Stimulated activated CD4-positive, alpha-beta T cell treated with anti-CD3 and anti-CD28 coated beads, Interleukin-4, amount 100 ng/mL, for 4 hours (primary cell): ENCODE results near the gene KIFAP3.
"Not testable (repeated sequence)": the region's sequence is repeated elsewhere in the genome, so short reads cannot be mapped to it uniquely, and the experiment has no call there.

ENCODE experiments used
- DNase-seq, 2 experiments: peaks; one replicate each; pipeline ENCODE4 v3.0.0-alpha.2; 2020

The KIFAP3 gene

GRCh38 chr1:170074250-170075157 lies at the start of gene KIFAP3:
KIFAP3 (minus strand) TSS chr1:170074695; CDS start chr1:170074467, 228 bp downstream.
- DNase-seq: peak; percentile 88 to 95

GRCh38 chr1:170122366-170122765 lies 47.9 kb upstream of the KIFAP3 start:
- DNase-seq: no peak

- no peak for DNase-seq
Measured at GRCh38 chr1:170114906-170115305, 40.4 kb upstream of the KIFAP3 start.

- not testable (repeated sequence) for DNase-seq
Measured at GRCh38 chr1:170113140-170113539, 38.6 kb upstream of the KIFAP3 start.

GRCh38 chr1:170097449-170097948 lies 23.0 kb upstream of the KIFAP3 start:
- DNase-seq: no peak

- no peak for DNase-seq
Measured at GRCh38 chr1:170096806-170097340, 22.4 kb upstream of the KIFAP3 start.

- no peak for DNase-seq
Measured at GRCh38 chr1:170095976-170096748, 21.7 kb upstream of the KIFAP3 start.

GRCh38 chr1:170094697-170095616 lies 20.5 kb upstream of the KIFAP3 start:
- DNase-seq: not testable (repeated sequence)

GRCh38 chr1:170086399-170087032 lies 12.0 kb upstream of the KIFAP3 start:
- no peak for DNase-seq

GRCh38 chr1:170085091-170085490 lies 10.6 kb upstream of the KIFAP3 start:
- DNase-seq: no peak

- no peak for DNase-seq
Measured at GRCh38 chr1:170078610-170079189, 4.2 kb upstream of the KIFAP3 start.

- no peak for DNase-seq
Measured at GRCh38 chr1:170077926-170078325, 3.4 kb upstream of the KIFAP3 start.

GRCh38 chr1:170076952-170077351 lies 2.5 kb upstream of the KIFAP3 start:
- DNase-seq: not testable (repeated sequence)

GRCh38 chr1:170076199-170076598 lies 1.7 kb upstream of the KIFAP3 start:
- no peak for DNase-seq

GRCh38 chr1:170075186-170075585 lies 691 bp upstream of the KIFAP3 start:
- DNase-seq: no peak

- DNase-seq: no peak
Measured at GRCh38 chr1:170073893-170074249, 624 bp downstream of the KIFAP3 start.

- DNase-seq: no peak
Measured at GRCh38 chr1:170071378-170071777, 3.1 kb downstream of the KIFAP3 start.

- no peak for DNase-seq
Measured at GRCh38 chr1:170068923-170069322, 5.6 kb downstream of the KIFAP3 start.

GRCh38 chr1:170067253-170067819 lies 7.2 kb downstream of the KIFAP3 start:
- DNase-seq: no peak

GRCh38 chr1:170064821-170065220 lies 9.7 kb downstream of the KIFAP3 start:
- DNase-seq: no peak
